ENCODE data around the gene AKAP13. TPM values are rescaled to one million over a fixed set of nuclear protein-coding genes. Genes with fewer than 3 reads are reported as not detected.

AKAP13 gene
- total and polyA plus RNA-seq, 2 of the 13 experiments (the other 11 are each of a cell fraction or from before 2014, with no cell fraction given): 6.7 to 27.1 TPM

GRCh38 chr15:85625166-85625830 is 244.9 kb downstream of the AKAP13 start:
- Histone ChIP-seq H3K9ac (ENCODE audit: insufficient read depth, low read depth, low read length) (no peak overlapping the region), H3K9me3 (ENCODE audit: low read length) (no peaks in the 10 kb centered on the region), H4K20me1 (ENCODE audit: insufficient read depth, low read length) (no peaks in the 10 kb centered on the region), H3K27ac (ENCODE audit: extremely low read length, insufficient read depth, low read length) (no peak overlapping the region), H3K27me3 (ENCODE audit: control insufficient read depth in 1 of 2, insufficient read depth in 2 of 2, low read length in 2 of 2) (no peaks in the 10 kb centered on the region), H3K4me1 (ENCODE audit: insufficient read depth, low read length) (peaks cover 16% of the 10 kb centered on the region), H3K4me3 (replicated peaks in 1 of 3; ENCODE audit: insufficient read depth in 1 of 3, low read depth in 2 of 3, low read length in 3 of 3) (no peak overlapping the region), H3K36me3 (replicated peaks in 1 of 2; ENCODE audit: control insufficient read depth in 1 of 2, insufficient read depth in 2 of 2, low read length in 2 of 2) (peaks cover 0 to 4% of the 10 kb centered on the region in 2 experiments; a peak in 2 of 5 replicates), H3K4me2 (ENCODE audit: low read depth, low read length) (no peak overlapping the region), H3K79me2 (ENCODE audit: insufficient read depth, low read length) (no peaks in the 10 kb centered on the region), H2AFZ (ENCODE audit: low read length) (no peak overlapping the region)
- no TSS peak for BruUV-seq (replicated peaks)
- in situ Hi-C loops (cut with HindIII; ENCODE audit: extremely low pct_ligation_motif_present, low pct_unique_long_range_greater_than_20kb): no loop called here
- 82% methylated on average over 7 of the region's 7 CpGs for WGBS (ENCODE audit: low lambda C conversion rate)
- POLR2A ChIA-PET: no interaction called here
- CTCF ChIA-PET (ENCODE audit: low intra/inter-chr PET ratio, low total read pairs): no interaction called here
- intact Hi-C loops (cut with micrococcal nuclease; ENCODE audit: unreplicated experiment): no loop called here
- ATAC-seq (no peak), DNase-seq (ENCODE audit: low spot score) (no peak), FAIRE-seq (no peak)
- no peak for TF ChIP-seq ADNP (CRISPR knock-in tag; IDR thresholded peaks at IDR 0.05)
- no peak for TF ChIP-seq FOXP1 (IDR thresholded peaks at IDR 0.05)
- TF ChIP-seq FOXP1 (CRISPR knock-in tag; IDR thresholded peaks at IDR 0.05): no peak
- TF ChIP-seq, protein P1, sequence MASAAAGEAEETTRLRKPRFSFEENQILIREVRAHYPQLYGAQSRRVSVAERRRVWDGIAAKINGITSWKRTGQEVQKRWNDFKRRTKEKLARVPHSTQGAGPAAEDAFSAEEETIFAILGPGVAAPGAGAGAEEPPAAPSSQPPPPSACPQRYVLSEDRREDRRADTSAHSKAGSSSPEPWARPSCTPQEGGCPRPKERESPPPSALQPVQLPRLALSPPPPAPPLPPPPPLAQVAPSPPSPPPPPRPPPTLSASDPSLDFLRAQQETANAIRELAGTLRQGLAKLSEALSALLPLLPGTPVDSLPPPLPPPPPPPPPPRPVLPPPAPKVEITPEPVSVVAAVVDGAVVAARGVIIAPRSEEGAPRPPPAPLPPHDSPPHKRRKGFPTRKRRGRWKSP (CRISPR knock-in tag; IDR thresholded peaks at IDR 0.05): no peak
- TF ChIP-seq ZNF556 (CRISPR knock-in tag; IDR thresholded peaks at IDR 0.05; ENCODE audit: borderline replicate concordance): no peak
- no peak for TF ChIP-seq RBM39 (IDR thresholded peaks at IDR 0.05; ENCODE audit: low read depth, low read length, poor library complexity, severe bottlenecking)
- TF ChIP-seq, protein P2, sequence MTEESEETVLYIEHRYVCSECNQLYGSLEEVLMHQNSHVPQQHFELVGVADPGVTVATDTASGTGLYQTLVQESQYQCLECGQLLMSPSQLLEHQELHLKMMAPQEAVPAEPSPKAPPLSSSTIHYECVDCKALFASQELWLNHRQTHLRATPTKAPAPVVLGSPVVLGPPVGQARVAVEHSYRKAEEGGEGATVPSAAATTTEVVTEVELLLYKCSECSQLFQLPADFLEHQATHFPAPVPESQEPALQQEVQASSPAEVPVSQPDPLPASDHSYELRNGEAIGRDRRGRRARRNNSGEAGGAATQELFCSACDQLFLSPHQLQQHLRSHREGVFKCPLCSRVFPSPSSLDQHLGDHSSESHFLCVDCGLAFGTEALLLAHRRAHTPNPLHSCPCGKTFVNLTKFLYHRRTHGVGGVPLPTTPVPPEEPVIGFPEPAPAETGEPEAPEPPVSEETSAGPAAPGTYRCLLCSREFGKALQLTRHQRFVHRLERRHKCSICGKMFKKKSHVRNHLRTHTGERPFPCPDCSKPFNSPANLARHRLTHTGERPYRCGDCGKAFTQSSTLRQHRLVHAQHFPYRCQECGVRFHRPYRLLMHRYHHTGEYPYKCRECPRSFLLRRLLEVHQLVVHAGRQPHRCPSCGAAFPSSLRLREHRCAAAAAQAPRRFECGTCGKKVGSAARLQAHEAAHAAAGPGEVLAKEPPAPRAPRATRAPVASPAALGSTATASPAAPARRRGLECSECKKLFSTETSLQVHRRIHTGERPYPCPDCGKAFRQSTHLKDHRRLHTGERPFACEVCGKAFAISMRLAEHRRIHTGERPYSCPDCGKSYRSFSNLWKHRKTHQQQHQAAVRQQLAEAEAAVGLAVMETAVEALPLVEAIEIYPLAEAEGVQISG (CRISPR knock-in tag; IDR thresholded peaks at IDR 0.05): no peak
- TF ChIP-seq NCOA5 (CRISPR knock-in tag; IDR thresholded peaks at IDR 0.05): no peak
